RKO (cell line): ENCODE data around the gene MBOAT1.

Experiments
- DNase-seq: peaks from one replicate; pipeline ENCODE4 v3.0.0-alpha.2; 2016; ENCODE audit warnings: low spot score

The MBOAT1 gene

DNA sequence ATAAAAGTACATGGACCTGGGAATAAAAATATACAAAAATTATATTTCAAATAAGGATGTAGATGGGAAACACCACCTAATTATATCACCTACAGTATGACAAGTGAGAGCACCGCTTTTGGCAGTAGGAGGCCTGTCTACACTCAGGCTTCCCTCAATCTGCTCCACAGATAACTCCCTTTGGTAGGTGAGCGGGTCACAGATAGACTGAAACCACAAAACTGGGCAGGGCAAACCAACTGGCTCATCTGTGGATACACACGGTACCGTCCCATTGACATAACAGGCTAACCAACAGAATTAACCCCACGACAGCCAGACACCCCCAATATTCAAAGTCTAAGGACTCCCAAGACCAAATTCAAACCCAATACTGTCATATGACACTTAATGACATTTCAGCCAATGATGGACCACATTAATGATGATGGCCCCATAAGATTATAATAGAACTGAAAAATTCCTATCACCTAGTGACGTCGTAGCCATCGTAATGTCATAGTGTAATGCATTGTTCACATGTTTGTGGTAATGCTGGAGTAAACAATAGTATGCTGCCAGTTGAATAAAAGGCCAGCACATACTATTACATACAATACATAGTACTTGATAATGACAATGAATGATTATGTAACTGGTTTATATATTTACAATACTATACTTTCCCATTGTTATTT lies 109.7 kb downstream of the MBOAT1 start:
- no peak for DNase-seq

GRCh38 chr6:20099156-20099555 lies 113.1 kb downstream of the MBOAT1 start:
- no peak for DNase-seq

- DNase-seq, result no peak
Observed at GRCh38 chr6:20098267-20098876, 113.9 kb downstream of the MBOAT1 start.

DNA sequence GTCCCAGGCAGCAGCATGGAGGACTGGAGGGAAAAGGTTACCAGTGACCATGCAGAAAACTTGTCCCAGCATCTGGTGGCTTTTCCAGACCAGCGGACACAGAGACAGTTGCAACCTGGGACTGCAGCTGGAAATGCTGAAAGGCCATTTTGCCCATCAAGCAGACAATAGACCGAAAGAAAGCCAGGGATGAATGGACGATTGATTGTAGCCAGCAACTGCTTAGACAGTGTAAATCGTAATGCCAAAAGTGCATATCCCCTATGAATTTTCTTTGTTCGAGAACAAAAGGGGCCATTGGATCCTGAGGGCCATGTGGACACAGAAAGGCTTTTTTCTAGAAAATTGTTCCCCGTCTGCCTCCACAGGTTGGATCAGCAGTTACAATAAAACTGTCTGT lies 115.7 kb downstream of the MBOAT1 start:
- no peak for DNase-seq

DNA sequence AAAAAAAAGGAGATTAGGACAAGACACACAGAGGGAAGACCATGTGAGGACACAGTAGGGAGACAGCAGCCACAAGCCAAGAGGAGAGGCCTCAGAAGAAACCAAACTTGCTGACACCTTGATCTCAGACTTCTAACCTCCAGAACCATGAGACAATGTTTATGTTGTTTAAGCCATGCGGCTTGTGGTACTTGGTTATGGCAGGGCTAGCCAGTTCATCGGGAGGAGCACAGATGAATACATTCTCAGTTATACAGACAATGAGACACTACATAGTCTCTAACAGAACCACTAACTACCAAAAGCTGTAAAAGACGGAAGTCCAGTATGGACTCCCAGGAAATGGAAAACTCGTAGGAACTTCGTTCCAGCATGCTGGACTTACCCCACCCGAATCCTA lies 116.8 kb downstream of the MBOAT1 start:
- no peak for DNase-seq

DNA sequence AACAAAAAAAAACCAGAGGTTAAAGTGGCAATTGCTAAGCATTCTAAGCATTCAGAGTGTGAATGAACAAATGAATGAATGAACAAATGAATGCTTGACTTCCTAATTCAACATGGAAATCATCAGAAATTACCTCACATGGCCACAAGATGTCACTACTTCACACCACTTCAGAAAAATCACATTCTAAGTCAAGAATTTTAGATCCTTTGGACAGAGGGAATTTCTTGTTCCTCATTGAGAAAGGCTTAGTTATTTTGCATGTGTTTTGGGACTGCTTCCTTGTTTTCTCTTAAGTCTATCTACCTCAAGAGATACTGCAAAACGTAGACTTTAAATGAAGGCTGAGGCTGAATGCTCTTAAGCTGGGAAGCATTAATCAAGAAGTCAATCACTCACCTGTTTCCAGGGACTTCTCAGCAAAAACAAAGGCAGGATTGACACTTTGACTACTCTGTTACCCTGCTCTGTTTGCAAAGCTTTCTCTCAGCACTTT lies 120.2 kb downstream of the MBOAT1 start:
- DNase-seq, result peak; percentile 64

DNA sequence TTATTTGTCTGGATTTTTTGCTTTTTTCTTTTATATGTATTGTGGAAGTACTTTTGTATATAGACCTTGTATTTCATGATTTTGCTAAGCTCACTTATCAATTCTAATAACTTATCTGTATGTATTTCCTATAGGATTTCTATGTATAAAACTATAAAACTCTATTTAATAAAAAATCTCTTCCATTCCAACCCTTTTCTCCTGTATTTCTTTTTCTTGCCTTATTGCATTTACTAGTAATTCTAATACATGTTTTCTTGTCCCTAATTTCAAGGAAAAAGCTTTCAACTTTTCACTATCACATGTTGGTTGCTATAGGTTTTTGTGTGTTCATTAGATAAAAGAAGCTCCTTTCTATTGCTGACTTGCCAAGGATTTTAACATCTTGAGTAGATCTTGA lies 125.3 kb downstream of the MBOAT1 start:
- no peak for DNase-seq

DNA sequence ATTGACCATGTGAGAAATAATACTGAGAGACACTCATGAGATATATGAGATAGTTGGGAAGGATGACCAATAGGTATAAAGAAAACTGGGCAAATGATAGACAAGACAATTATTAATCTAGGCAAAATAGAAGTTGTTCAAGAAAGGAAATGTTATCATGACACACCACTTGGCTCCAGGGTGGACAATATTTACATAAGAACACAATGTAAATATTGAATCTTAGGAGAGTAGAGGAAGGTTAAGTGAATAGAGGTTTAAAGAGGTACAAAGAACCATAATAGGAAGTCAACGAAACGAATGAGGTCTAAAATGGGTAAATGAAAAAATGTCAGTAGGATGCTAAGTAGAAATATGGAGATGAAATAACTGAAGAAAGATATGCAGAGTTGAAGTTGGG lies 126.5 kb downstream of the MBOAT1 start:
- DNase-seq, result no peak

- no peak for DNase-seq
Observed at GRCh38 chr6:20084411-20084810, 127.9 kb downstream of the MBOAT1 start.

- no peak for DNase-seq
Observed at GRCh38 chr6:20071998-20072397, 140.3 kb downstream of the MBOAT1 start.

GRCh38 chr6:20070047-20070446 lies 142.2 kb downstream of the MBOAT1 start:
- DNase-seq, result no peak

GRCh38 chr6:20069021-20069522 lies 143.2 kb downstream of the MBOAT1 start:
- DNase-seq, result no peak

- DNase-seq, result no peak
Observed at GRCh38 chr6:20068421-20068988, 143.8 kb downstream of the MBOAT1 start.

DNA sequence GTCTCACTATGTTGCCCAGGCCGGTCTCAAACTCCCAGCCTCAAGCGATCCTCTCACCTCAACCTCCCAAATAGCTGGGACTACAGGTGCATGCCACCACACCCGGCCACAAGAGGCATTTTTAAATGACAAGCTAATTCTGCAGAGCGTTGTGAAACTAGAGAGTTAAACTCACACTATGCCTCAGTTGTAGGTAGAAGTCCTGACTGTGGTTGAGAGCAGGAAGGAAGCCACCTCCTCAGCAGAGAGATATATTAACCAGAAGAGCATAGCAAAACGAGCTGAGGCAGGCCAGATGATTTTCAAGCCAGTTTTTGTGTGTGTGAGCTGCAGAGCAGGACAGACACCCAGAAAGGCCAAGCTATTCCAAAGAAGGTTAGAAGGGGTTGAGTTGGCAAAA lies 150.3 kb downstream of the MBOAT1 start:
- no peak for DNase-seq

GRCh38 chr6:20060252-20060651 lies 152.0 kb downstream of the MBOAT1 start:
- no peak for DNase-seq

DNA sequence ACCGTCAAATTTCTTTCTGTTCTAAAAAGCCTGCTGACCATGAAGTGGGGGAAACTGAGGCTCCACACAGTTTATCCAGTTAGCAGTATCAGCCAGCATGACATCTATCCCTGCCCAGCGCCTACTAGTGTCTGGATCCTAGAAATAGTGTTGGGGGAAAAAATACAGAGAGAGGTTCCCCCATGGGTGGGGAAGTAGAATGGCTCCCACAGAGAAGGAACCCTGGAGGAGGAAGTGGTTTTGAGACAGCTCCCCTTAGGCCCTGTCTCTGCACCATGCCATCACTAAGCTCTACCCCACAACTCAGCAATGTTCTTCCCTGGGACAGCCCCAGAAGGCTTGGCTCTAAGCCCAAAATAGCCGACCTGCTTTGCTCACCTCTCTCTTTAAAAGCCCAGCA lies 153.4 kb downstream of the MBOAT1 start:
- DNase-seq, result no peak

DNA sequence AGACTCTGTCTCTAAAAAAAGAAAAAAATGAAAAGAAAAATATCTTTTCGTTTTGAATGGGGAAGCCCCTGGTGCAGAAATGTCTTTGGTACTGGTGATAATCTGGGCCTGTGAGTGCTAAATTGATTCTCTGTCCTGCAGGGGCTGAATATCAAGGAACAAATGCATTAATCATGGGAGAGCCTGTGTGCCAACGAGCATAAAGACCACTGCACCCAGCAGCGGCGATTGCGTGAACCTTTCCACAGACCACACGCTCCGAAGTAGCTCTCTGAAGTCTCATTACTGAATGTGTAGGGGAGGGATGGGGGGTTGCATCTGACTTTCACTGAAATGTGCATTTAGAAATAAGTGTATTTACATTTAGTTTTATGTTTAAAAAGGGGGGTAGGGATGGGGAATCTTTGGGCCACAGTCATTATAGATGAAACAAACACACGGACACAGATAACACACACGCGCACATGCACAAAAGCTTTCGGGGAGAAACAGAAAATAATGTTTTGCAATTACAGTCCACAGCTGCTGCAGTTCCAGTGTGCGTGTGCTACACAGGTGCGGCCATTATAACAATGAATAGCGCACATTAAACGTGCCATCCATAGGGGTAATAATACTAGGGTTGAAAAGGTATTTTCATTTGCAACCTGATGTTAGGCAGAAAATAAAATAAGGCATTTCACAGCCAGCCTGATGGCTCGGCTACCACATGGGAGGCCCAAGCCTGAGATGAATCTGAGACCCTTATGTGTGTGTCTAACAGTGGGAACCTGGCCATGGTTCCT lies 154.0 kb downstream of the MBOAT1 start:
- no peak for DNase-seq

- DNase-seq, result peak; percentile 65
Observed at GRCh38 chr6:20056350-20056992, 155.8 kb downstream of the MBOAT1 start.

- DNase-seq, result no peak
Observed at GRCh38 chr6:20055916-20056315, 156.4 kb downstream of the MBOAT1 start.
